ENCODE measurements around the gene MORN1.

Gene MORN1

DNA sequence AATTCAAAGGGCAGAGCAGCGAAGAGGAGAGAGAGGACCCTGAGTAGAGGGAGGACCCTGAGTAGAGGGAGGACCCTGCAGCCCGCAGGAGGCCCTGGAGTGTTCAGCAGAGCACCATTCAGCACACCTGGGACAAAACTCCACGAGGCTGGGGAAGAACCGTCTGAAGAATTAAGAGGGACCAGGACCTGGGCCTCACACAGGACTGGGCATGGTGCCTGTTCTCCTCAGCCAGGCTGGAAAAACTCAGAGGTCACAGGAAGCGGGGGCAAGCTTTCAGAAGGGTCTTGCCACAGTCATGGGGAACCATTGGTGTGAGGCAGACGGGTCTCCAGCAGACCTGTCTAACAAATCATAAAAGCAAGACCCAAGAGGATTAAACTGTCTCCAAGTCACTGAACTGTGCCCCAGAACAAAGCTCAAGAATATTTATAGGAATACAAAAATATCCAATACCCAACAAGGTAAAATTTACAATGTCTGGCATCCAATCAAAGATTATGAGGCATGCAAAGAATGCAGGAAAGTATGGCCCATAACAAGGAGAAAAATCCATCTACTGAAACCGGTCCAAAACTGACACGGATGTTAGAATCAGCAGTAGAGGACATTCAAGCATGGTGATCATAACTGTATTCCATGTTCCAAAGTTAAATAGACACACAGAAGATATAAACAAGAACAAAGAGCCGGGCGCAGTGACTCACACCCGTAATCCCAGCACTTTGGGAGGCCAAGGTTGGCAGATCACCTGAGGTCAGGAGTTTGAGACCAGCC is 30.6 kb downstream of the MORN1 start:
- H3K27me3 ChIP-seq (ENCODE audit: control insufficient read depth in 1 of 2, insufficient read depth in 2 of 2, low read length in 2 of 2), result no peaks in the 10 kb centered on the region
- no peaks in the 10 kb centered on the region for H3K4me1 ChIP-seq (ENCODE audit: control insufficient read depth in 1 of 2, insufficient read depth in 2 of 2, low read length in 2 of 2)
- no peak overlapping the region for H3K4me3 ChIP-seq (ENCODE audit: low read depth in 1 of 2, low read length in 2 of 2)
- no peak overlapping the region for H3K27ac ChIP-seq (ENCODE audit: low read depth, low read length)
- no peaks in the 10 kb centered on the region for H3K9me3 ChIP-seq (ENCODE audit: control insufficient read depth in 1 of 2, low read length in 2 of 2)
- H3K36me3 ChIP-seq (ENCODE audit: control insufficient read depth in 1 of 2, insufficient read depth in 2 of 2, low read length in 2 of 2), result no peaks in the 10 kb centered on the region
- no peak overlapping the region for H3K9ac ChIP-seq (ENCODE audit: low read depth in 1 of 2, low read length in 2 of 2)

DNA sequence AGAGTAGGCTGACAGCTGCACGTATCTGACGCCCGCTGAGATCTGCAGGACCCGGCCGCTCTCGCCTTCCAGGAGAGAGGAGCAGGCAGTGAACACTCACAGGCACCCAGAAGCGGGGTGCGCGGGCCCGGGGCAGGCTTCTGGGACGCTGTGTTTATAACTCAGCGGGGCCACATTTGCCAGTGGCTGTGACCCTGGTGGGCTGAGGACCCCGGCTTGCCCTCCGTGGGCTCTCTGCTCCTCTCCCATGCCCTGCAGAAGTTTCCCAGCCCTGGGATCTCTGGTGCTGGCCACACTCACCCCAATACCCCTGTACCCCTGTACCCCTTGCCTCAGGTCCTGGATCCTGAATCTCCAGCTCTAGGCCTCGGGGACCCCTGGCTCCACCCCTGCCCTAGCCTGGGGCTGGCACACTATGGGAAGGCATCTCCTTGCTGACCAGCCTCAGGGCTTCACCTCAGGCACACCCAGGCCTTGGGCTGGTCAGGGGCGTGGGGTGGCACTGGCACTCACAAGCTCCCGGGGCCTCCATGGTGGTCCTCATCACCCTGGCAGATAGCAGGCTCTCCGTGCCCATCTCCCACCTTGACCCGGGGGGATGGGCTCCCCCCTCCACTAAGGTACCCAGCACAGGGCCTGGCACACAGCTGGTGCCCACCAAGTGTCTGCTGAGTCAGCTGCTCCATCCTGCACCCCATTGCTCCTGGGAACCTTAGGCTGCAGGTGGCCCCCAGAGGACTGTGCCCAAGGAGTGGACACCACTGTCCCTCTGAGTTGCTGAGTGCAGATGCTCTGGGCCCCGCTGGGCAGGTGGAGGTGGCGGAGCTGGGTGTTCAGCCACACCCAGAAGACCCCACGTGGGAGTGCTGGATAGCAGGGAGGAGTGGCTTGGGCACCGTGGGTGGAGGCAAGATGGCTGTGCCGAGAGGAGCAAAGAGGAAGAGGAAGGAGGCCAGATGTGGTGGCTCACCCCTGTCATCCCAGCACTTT is 32.4 kb downstream of the MORN1 start:
- no peaks in the 10 kb centered on the region for H3K9me3 ChIP-seq (ENCODE audit: control insufficient read depth in 1 of 2, low read length in 2 of 2)
- H3K27ac ChIP-seq (ENCODE audit: low read depth, low read length), result no peak overlapping the region
- no peaks in the 10 kb centered on the region for H3K36me3 ChIP-seq (ENCODE audit: control insufficient read depth in 1 of 2, insufficient read depth in 2 of 2, low read length in 2 of 2)

DNA sequence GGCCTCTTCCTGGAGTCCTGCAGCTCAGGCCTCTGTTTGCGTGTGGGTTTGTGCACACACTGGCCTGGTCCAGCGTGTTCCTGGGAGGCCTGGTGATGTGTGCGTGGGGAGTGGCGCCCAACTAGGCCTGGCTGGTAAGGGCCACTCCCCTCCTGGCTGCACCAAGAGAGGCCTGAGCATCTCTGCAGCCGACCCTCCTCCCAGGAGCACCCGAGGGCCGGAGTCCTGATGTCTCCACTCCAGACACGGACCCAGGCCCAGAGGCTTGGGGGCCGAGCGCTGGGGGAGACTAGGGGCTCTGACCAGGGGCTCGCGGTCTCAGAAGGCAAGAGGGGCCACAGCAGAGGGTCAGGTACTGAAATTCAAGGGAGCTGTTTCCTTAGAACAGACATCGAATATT is 33.3 kb downstream of the MORN1 start:
- no peaks in the 10 kb centered on the region for H3K4me1 ChIP-seq (ENCODE audit: control insufficient read depth in 1 of 2, insufficient read depth in 2 of 2, low read length in 2 of 2)
- no peaks in the 10 kb centered on the region for H3K9me3 ChIP-seq (ENCODE audit: control insufficient read depth in 1 of 2, low read length in 2 of 2)
- no peaks in the 10 kb centered on the region for H3K27me3 ChIP-seq (ENCODE audit: control insufficient read depth in 1 of 2, insufficient read depth in 2 of 2, low read length in 2 of 2)
- no peak overlapping the region for H3K27ac ChIP-seq (ENCODE audit: low read depth, low read length)
- no peak overlapping the region for H3K9ac ChIP-seq (ENCODE audit: low read depth in 1 of 2, low read length in 2 of 2)
- no peaks in the 10 kb centered on the region for H3K36me3 ChIP-seq (ENCODE audit: control insufficient read depth in 1 of 2, insufficient read depth in 2 of 2, low read length in 2 of 2)
- H3K4me3 ChIP-seq (ENCODE audit: low read depth in 1 of 2, low read length in 2 of 2), result no peak overlapping the region

More for the DNA sequence above, 32.4 kb downstream of the MORN1 start:
- no peaks in the 10 kb centered on the region for H3K27me3 ChIP-seq (ENCODE audit: control insufficient read depth in 1 of 2, insufficient read depth in 2 of 2, low read length in 2 of 2)
- H3K4me1 ChIP-seq (ENCODE audit: control insufficient read depth in 1 of 2, insufficient read depth in 2 of 2, low read length in 2 of 2), result no peaks in the 10 kb centered on the region
- H3K4me3 ChIP-seq (ENCODE audit: low read depth in 1 of 2, low read length in 2 of 2), result no peak overlapping the region
- no peak overlapping the region for H3K9ac ChIP-seq (ENCODE audit: low read depth in 1 of 2, low read length in 2 of 2)

DNA sequence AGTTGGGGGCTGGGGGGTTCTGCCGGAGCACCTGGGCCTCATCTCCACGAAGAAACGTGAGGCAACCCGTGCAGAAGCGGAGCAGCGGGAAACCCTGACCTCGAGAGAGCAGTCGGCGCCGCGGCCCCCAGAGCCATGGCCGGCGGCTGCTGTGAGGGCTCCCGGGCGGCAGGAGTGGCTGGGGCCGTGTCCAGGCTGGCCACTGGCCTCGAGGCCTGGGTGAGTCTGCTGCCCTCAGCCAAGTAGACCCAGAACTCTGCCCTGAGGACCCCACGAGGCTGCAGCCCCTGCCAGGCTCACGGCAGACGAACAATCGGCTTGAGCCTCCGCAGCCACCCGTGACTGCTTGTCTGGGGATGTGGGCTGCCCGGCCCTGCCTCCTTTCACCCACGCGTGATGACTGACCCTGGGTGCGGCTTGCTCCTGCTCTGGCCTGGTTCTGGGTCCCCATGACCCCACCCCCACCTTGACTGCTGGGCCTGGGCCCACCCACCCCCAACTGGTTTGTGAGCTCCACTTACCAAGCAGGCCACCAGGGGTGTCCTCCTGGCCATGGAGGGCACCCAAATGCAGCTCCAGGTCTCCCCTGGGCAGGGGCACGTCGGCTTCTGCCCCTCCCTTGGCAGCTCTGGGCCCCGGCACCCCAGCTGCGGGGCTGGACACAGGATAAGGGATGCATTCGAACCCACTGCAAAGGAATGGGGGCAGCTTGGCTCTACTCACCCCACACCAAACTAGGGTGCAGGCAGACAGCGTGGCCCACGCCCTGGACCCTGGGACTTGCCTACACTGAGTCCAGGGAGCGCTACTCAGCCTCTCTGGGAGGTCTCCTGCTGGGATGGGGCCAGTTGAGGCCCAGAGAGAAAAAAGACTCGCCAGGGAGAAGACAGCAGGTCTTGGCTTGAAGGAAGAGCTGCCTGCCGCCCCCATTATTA is 34.2 kb downstream of the MORN1 start:
- Histone ChIP-seq H3K4me3 (ENCODE audit: low read depth in 1 of 2, low read length in 2 of 2) (no peak overlapping the region), H3K27ac (ENCODE audit: low read depth, low read length) (no peak overlapping the region), H3K36me3 (ENCODE audit: control insufficient read depth in 1 of 2, insufficient read depth in 2 of 2, low read length in 2 of 2) (no peaks in the 10 kb centered on the region), H3K9me3 (ENCODE audit: control insufficient read depth in 1 of 2, low read length in 2 of 2) (no peaks in the 10 kb centered on the region), H3K9ac (ENCODE audit: low read depth in 1 of 2, low read length in 2 of 2) (no peak overlapping the region), H3K4me1 (ENCODE audit: control insufficient read depth in 1 of 2, insufficient read depth in 2 of 2, low read length in 2 of 2) (no peaks in the 10 kb centered on the region), H3K27me3 (ENCODE audit: control insufficient read depth in 1 of 2, insufficient read depth in 2 of 2, low read length in 2 of 2) (no peaks in the 10 kb centered on the region)

DNA sequence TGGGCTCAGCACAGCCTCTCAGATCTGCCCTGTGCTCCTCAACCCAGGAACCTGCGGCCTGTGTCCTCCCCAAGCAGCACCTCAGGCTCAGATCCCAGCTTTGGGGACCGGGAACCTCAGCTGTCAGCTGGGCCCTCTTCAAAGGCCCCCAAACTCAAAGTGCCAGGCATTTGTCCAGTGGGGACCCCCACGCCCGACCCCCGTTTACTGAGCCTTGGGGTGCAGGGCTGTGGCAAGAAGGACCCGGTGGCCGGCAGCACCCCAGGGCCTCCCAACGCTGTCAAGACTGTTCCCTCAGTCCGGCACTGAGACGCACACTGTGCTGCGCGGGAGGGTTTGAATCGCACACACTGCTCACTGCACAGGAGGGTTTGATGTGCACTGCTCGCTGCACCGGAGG is 35.0 kb downstream of the MORN1 start:
- Histone ChIP-seq H3K4me1 (ENCODE audit: control insufficient read depth in 1 of 2, insufficient read depth in 2 of 2, low read length in 2 of 2) (no peaks in the 10 kb centered on the region), H3K4me3 (ENCODE audit: low read depth in 1 of 2, low read length in 2 of 2) (no peak overlapping the region), H3K9ac (ENCODE audit: low read depth in 1 of 2, low read length in 2 of 2) (no peak overlapping the region), H3K27ac (ENCODE audit: low read depth, low read length) (no peak overlapping the region), H3K27me3 (ENCODE audit: control insufficient read depth in 1 of 2, insufficient read depth in 2 of 2, low read length in 2 of 2) (no peaks in the 10 kb centered on the region), H3K36me3 (ENCODE audit: control insufficient read depth in 1 of 2, insufficient read depth in 2 of 2, low read length in 2 of 2) (no peaks in the 10 kb centered on the region), H3K9me3 (ENCODE audit: control insufficient read depth in 1 of 2, low read length in 2 of 2) (no peaks in the 10 kb centered on the region)

DNA sequence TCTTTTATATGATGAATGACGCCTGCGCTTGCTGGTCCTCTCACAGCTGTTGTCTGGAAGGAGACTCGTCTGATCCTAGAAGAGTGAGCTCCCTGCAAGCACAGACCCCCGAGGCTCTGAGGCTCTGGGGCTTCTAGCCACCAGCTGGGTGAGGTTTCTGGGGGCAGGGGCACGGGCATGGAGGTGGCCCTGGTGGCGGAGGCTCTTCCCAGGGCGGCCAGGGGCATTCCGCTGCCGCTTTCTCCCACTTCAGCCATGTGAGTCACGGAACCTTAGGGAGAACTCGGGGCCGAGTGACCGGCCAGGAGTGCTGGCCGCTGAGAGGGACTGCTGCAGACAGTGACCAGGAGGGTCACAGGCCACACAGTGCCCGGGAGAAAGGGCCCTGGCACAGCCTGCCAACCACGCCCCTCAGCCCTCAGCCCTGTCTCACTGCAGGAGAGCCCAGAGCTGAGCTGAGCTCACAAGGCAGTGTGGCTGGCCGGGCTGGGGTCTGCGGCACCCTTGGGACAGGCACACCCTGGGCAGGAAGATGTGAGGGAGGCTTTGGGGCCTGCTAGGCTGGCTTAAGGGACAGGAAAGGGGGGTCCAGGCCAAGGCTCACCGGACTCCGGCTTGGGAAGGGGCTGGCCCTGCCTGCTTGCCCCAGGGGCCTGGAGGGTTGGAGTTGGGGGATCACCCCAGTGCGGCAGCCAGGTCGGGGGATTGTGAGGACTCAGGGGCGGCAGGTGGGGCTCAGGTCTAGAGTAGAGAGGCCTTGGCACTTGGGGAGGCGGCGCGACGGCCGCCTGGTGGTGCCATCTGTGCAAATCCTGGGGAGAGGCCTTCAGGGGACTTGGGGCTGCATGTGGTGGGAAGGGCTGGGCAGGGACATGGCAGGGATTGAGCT is 35.7 kb downstream of the MORN1 start:
- Histone ChIP-seq H3K4me3 (ENCODE audit: low read depth in 1 of 2, low read length in 2 of 2) (no peak overlapping the region), H3K4me1 (ENCODE audit: control insufficient read depth in 1 of 2, insufficient read depth in 2 of 2, low read length in 2 of 2) (no peaks in the 10 kb centered on the region), H3K27ac (ENCODE audit: low read depth, low read length) (no peak overlapping the region), H3K27me3 (ENCODE audit: control insufficient read depth in 1 of 2, insufficient read depth in 2 of 2, low read length in 2 of 2) (no peaks in the 10 kb centered on the region), H3K9me3 (ENCODE audit: control insufficient read depth in 1 of 2, low read length in 2 of 2) (no peaks in the 10 kb centered on the region), H3K9ac (ENCODE audit: low read depth in 1 of 2, low read length in 2 of 2) (no peak overlapping the region), H3K36me3 (ENCODE audit: control insufficient read depth in 1 of 2, insufficient read depth in 2 of 2, low read length in 2 of 2) (no peaks in the 10 kb centered on the region)

DNA sequence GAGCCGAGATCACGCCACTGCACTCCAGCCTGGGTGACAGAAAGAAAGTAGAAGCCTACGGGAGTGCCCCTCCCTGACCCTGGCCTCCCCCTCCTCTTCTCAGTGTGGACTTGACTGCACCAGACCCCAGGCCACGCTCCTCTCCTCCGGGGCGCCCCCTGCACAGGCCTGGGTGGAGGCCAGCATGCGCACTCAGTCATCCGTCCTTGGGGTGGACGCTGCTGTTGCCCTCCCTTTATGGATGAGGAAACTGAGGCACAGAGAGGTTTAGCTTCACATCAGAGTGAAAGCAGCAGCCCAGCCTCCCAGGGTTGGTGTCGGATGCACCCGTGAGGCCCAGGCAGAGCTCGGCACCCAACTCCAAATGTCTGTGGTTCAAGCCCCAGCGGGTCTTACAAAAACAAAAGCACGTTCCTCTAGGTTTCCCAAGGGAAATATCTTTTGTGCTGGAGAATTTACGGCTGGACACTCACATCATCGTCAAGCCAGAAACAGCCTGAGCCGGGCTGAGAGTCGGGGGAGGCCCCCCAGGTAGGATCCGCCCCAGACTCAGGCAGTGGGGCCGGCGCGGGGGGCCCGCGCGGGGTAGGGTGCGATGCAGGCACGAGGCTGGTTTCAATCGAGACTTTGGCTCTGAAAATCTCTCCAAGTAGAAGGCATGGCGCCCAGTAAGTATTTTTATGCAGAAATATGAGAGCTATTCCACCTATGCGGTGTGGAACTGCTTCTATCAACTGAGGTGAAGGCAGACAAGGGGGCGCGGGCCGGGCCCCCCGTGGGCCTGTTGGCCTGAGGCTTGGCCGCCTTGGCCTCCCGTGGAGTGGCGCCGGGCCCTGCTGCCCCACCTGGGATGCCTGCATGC is 36.6 kb downstream of the MORN1 start:
- no peaks in the 10 kb centered on the region for H3K36me3 ChIP-seq (ENCODE audit: control insufficient read depth in 1 of 2, insufficient read depth in 2 of 2, low read length in 2 of 2)
- H3K27ac ChIP-seq (ENCODE audit: low read depth, low read length), result no peak overlapping the region
- no peak overlapping the region for H3K9ac ChIP-seq (ENCODE audit: low read depth in 1 of 2, low read length in 2 of 2)
- H3K4me1 ChIP-seq (ENCODE audit: control insufficient read depth in 1 of 2, insufficient read depth in 2 of 2, low read length in 2 of 2), result no peaks in the 10 kb centered on the region
- H3K9me3 ChIP-seq (ENCODE audit: control insufficient read depth in 1 of 2, low read length in 2 of 2), result no peaks in the 10 kb centered on the region
- no peaks in the 10 kb centered on the region for H3K27me3 ChIP-seq (ENCODE audit: control insufficient read depth in 1 of 2, insufficient read depth in 2 of 2, low read length in 2 of 2)
- H3K4me3 ChIP-seq (ENCODE audit: low read depth in 1 of 2, low read length in 2 of 2), result no peak overlapping the region

DNA sequence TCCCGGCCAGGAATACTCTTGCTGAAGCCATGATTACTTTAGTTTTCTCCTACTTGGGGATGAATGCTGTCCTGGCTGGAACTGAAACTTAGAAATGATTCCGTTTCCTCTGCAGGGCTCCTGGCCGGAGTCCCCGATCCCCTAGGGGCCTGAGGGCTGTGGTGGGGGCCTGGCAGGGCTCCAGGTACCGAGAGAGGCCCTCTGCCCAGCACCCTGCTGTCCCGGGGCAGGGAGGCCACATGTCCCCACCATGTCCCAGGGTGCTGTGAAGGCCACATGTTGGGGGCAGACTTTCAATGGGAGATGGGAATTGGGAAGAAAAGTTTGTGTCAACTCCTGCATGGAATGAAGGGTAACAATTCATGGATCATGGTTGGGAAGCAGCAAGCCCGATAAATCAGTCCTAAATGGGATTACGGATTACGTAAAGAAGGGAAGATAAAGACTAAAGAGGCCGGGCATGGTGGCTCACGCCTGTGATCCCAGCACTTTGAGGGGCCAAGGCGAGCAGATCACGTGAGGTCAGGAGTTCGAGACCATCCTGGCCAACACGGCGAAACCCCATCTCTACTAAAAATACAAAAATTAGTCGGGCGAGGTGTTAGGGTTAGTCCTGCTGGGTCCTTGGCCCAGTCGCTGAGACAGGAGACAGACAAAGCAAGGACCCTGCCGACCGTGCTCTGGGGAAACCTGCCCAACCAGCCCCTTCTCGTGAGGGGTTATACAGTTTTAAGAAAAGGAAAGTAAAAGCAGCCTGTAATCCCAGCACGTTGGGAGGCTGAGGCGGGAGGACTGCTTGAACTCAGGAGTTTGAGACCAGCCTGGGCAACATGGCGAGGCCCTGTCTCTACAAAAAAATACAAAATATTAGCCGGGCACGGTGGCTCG is 37.6 kb downstream of the MORN1 start:
- Histone ChIP-seq H3K9ac (ENCODE audit: low read depth in 1 of 2, low read length in 2 of 2) (no peak overlapping the region), H3K36me3 (ENCODE audit: control insufficient read depth in 1 of 2, insufficient read depth in 2 of 2, low read length in 2 of 2) (no peaks in the 10 kb centered on the region), H3K9me3 (ENCODE audit: control insufficient read depth in 1 of 2, low read length in 2 of 2) (no peaks in the 10 kb centered on the region), H3K27me3 (ENCODE audit: control insufficient read depth in 1 of 2, insufficient read depth in 2 of 2, low read length in 2 of 2) (no peaks in the 10 kb centered on the region), H3K27ac (ENCODE audit: low read depth, low read length) (no peak overlapping the region), H3K4me3 (ENCODE audit: low read depth in 1 of 2, low read length in 2 of 2) (no peak overlapping the region), H3K4me1 (ENCODE audit: control insufficient read depth in 1 of 2, insufficient read depth in 2 of 2, low read length in 2 of 2) (no peaks in the 10 kb centered on the region)
